SU-DHL-6 (cell line): ENCODE results near the gene CDC123.

Experiments used
- CTCF ChIP-seq: fragments of 200-600 bp; sonication (generic); IDR thresholded peaks from one replicate; pipeline ENCODE4 v1.5.1; 2017; ENCODE audit warnings: antibody characterized with exemption, mild to moderate bottlenecking, low read length, moderate library complexity; ENCODE audit not compliant: insufficient read depth, poor library complexity, severe bottlenecking
- EZH2phosphoT487 ChIP-seq: fragments of 200-600 bp; sonication (generic), shearing (Covaris generic); conservative IDR thresholded peaks from 2 replicates; pipeline ENCODE4 v1.6.1; 2018; ENCODE audit warnings: mild to moderate bottlenecking, antibody characterized with exemption, low read length, moderate library complexity, mixed read lengths

DNA sequence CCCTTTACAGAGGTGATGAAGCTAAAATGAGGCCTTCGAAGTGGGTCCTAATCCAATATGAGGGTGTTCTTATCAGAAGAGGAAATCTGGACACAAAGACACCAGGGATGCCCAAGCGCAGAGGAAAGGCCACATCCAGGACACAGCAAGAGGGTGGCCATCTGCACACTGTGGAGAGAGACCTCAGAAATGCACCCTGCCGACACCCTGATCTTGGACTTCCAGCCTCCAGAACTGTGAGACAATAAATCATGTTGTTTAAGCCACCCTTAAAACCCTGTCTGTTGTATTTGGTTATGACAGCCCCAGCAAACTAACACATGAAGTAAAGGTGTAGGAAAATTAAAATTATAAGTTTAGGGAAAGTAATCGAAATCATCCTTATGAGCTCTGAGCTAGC is 64.0 kb downstream of the CDC123 start:
- TF ChIP-seq CTCF, result no peak
- TF ChIP-seq EZH2phosphoT487, result no peak
